ENCODE data around the gene ZSWIM8. TPM values are rescaled to one million over a fixed set of nuclear protein-coding genes. Genes with fewer than 3 reads are reported as not detected.

Gene ZSWIM8
- total and polyA plus RNA-seq, 2 of the 8 experiments (the other 6 are each of a cell fraction or from before 2014, with no cell fraction given) = 44.7 to 99.7 TPM

DNA sequence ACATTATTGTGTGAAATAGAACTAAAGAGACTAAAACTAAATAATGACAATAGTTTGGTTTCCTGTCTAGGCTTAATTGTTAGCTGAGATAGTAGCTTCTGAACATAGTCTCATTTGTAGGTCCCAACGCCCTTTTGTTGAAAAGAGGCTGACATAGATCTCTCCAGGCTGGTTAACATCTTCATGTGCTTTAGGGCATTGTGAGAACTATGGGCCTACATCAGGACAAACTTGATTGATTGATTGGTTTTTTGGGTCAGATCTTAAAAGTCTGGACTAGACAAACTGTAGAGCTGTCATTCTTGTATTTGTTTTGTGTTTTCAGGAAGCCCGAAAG lies 2.7 kb upstream of the ZSWIM8 start:
- H3K14ac ChIP-seq (ENCODE audit: insufficient read length) = no peak overlapping the region
- peak overlapping the region in 2 of 4 experiments; percentile 62 to 78; a peak in 2 of 7 replicates for H3K9ac ChIP-seq (replicated peaks in 1 of 4; ENCODE audit: extremely low read depth in 1 of 4, low read depth in 3 of 4, low read length in 3 of 4)
- H3K36me3 ChIP-seq (ENCODE audit: control insufficient read depth in 2 of 4, insufficient read depth in 4 of 4, low read length in 3 of 4) = peaks cover 0 to 21% (median 10%) of the 10 kb centered on the region in 4 experiments; a peak in 6 of 8 replicates
- H2BK20ac ChIP-seq (ENCODE audit: low read length) = no peak overlapping the region
- H3K23me2 ChIP-seq (ENCODE audit: low read depth, low read length) = peaks cover 9% of the 10 kb centered on the region
- H3K4ac ChIP-seq (replicated peaks; ENCODE audit: insufficient read length, low read depth, low read length) = no peak overlapping the region
- no peak overlapping the region for H3K56ac ChIP-seq (replicated peaks; ENCODE audit: insufficient read length, low read depth, low read length)
- no peak overlapping the region for H2BK15ac ChIP-seq (ENCODE audit: low read length)
- no peak overlapping the region for H4K8ac ChIP-seq (ENCODE audit: extremely low read depth, insufficient read depth, low read length)
- TF ChIP-seq EZH2 (IDR thresholded peaks at IDR 0.05; ENCODE audit: low read depth, low read length, severe bottlenecking) = no peak
- TF ChIP-seq, protein P1, sequence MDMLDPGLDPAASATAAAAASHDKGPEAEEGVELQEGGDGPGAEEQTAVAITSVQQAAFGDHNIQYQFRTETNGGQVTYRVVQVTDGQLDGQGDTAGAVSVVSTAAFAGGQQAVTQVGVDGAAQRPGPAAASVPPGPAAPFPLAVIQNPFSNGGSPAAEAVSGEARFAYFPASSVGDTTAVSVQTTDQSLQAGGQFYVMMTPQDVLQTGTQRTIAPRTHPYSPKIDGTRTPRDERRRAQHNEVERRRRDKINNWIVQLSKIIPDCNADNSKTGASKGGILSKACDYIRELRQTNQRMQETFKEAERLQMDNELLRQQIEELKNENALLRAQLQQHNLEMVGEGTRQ (IDR thresholded peaks at IDR 0.05; ENCODE audit: low read length) = no peak
- no peak for TF ChIP-seq ZNF274 (IDR thresholded peaks at IDR 0.05; ENCODE audit: borderline replicate concordance, extremely low read depth, low read length)
- no peak for TF ChIP-seq JUN (IDR thresholded peaks at IDR 0.05; ENCODE audit: low read depth, low read length)
- no peak for TF ChIP-seq SP2 (IDR thresholded peaks at IDR 0.05; ENCODE audit: low read length)
- TF ChIP-seq FOSL1 (IDR thresholded peaks at IDR 0.05; ENCODE audit: insufficient read depth, low read depth, low read length) = no peak
- TF ChIP-seq, protein P2, sequence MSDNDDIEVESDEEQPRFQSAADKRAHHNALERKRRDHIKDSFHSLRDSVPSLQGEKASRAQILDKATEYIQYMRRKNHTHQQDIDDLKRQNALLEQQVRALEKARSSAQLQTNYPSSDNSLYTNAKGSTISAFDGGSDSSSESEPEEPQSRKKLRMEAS (IDR thresholded peaks at IDR 0.05) = no peak
- TF ChIP-seq RBBP5 (IDR thresholded peaks at IDR 0.05; ENCODE audit: borderline replicate concordance, low read depth, low read length) = no peak
- TF ChIP-seq POLR2AphosphoS5 (IDR thresholded peaks at IDR 0.05; ENCODE audit: low read depth, low read length) = no peak
- no peak for TF ChIP-seq TEAD4 (IDR thresholded peaks at IDR 0.05; ENCODE audit: low read depth, low read length)
- TF ChIP-seq CHD2 (IDR thresholded peaks at IDR 0.05; ENCODE audit: low read length) = no peak
- TF ChIP-seq SP4 (IDR thresholded peaks at IDR 0.05; ENCODE audit: low read length) = no peak
- no peak for TF ChIP-seq KDM5A (IDR thresholded peaks at IDR 0.05; ENCODE audit: low read length)
- H3K79me1 ChIP-seq (ENCODE audit: low read depth, low read length) = peaks cover 2% of the 10 kb centered on the region; the same call in 1 of the 2 replicates
- CTCF ChIA-PET (ENCODE audit: partially characterized antibody) = interaction anchor here (1.5 to 3.8 kb wide), 2 partner anchors 10 to 36 kb away, joined by 3 to 13 read pairs; a partner anchor contains a TSS
- FAIRE-seq = no peak
- H3K4me1 ChIP-seq (replicated peaks in 1 of 4; ENCODE audit: control insufficient read depth in 3 of 4, insufficient read depth in 4 of 4, low read length in 3 of 4) = peaks cover 2 to 4% (median 3%) of the 10 kb centered on the region in 4 experiments; a peak in 5 of 7 replicates
- H3K79me2 ChIP-seq (ENCODE audit: control insufficient read depth in 1 of 2, insufficient read depth in 2 of 2, low read length in 2 of 2) = peaks cover 6 to 45% of the 10 kb centered on the region in 2 experiments; a peak in 3 of 4 replicates
- POLR2A ChIA-PET (ENCODE audit: partially characterized antibody) = interaction anchor here (1.0 to 6.3 kb wide), 6 partner anchors 10 to 49 kb away, joined by 3 to 79 read pairs (median 4); a partner anchor contains a TSS
- no peak overlapping the region for H2AK5ac ChIP-seq (ENCODE audit: low read depth, low read length)
- H2BK12ac ChIP-seq (ENCODE audit: low read depth, low read length) = no peak overlapping the region
- no peak overlapping the region for H4K91ac ChIP-seq (replicated peaks; ENCODE audit: insufficient read length, low read length)
- peak overlapping the region; percentile 70 to 98 for H3K4me2 ChIP-seq (ENCODE audit: insufficient read depth in 1 of 2, low read depth in 2 of 2, low read length in 2 of 2)
- no peak overlapping the region for H4K5ac ChIP-seq (ENCODE audit: insufficient read length, low read depth, low read length)
- peaks cover 3 to 11% of the 10 kb centered on the region in 2 experiments for H4K20me1 ChIP-seq (replicated peaks in 1 of 2; ENCODE audit: control insufficient read depth in 1 of 2, insufficient read depth in 2 of 2, low read length in 2 of 2)
- no peak overlapping the region for H3K18ac ChIP-seq (ENCODE audit: extremely low read depth, low read length)
- no peaks in the 10 kb centered on the region for H3K27me3 ChIP-seq (replicated peaks in 1 of 4; ENCODE audit: control insufficient read depth in 3 of 4, extremely low read depth in 1 of 4, insufficient read depth in 3 of 4, low read length in 3 of 4)
- no peak overlapping the region for H2BK120ac ChIP-seq (replicated peaks; ENCODE audit: low read depth, low read length)
- H3K4me3 ChIP-seq (ENCODE audit: extremely low read depth in 1 of 4, insufficient read depth in 2 of 4, low read depth in 3 of 4, low read length in 4 of 4) = peak overlapping the region; percentile 80 to 88 (median 84)
- no peaks in the 10 kb centered on the region for H3K9me3 ChIP-seq (ENCODE audit: insufficient read depth in 2 of 2, low read depth in 1 of 2, low read length in 1 of 2)
- H2BK5ac ChIP-seq (ENCODE audit: low read depth, low read length) = no peak overlapping the region
- H3K23ac ChIP-seq (ENCODE audit: insufficient read length) = no peak overlapping the region
- peak overlapping the region; percentile 68; the same call in 1 of the 2 replicates for H3K27ac ChIP-seq (ENCODE audit: low read depth, low read length)
- no peak overlapping the region for H2AFZ ChIP-seq (ENCODE audit: low read length)
- DNase-seq (ENCODE audit: low read depth in 1 of 2, low spot score in 2 of 2) = no peak
- WGBS, 2 experiments (ENCODE audit: extremely low coverage in 1 of 2, insufficient coverage in 1 of 2, insufficient read length in 1 of 2, insufficient replicate concordance in 2 of 2, low coverage in 1 of 2, low lambda C conversion rate in 2 of 2, missing lambda C conversion rate in 1 of 2) = 70% methylated on average over 2 of the region's 2 CpGs; no CpG with 5 or more reads in 1 of the 2 experiments
